K562 (cell line): Measurements from ENCODE around the gene STOM. TPM values are rescaled to one million over a fixed set of nuclear protein-coding genes. Genes with fewer than 3 reads are reported as not detected.

Experiments used
- ATAC-seq: fragments of 200-7000 bp; cut with Tn5 transposase; 3 replicates; pipeline ENCODE4 v1.9.1; 2020; ENCODE audit warnings: moderate library complexity
- BruUV-seq: library from RNA; stranded (reverse); fragments of 400-500 nt; replicated peaks from 2 replicates; lab custom pipeline; 2021; lab: Mats Ljungman, UMichigan
- CTCF ChIA-PET: fragments of 300-600 bp; formaldehyde crosslinking; extraction: SDS; loops from one replicate; lab custom pipeline; 2021; ENCODE audit warnings: low intra/inter-chr PET ratio; lab: Yijun Ruan, JAX
- POLR2A ChIA-PET: fragments of 300-600, 350-650 bp; sonication (Branson Sonifier 250); formaldehyde crosslinking; extraction: SDS; loops from one replicate; lab custom pipeline; 2021; ENCODE audit warnings: antibody characterized with exemption, inconsistent platforms; lab: Yijun Ruan, JAX
- DNase-seq, 4 experiments: peaks; one replicate each; pipeline versions ENCODE4 v3.0.0 to v3.0.0-alpha.2; 2011 to 2018; ENCODE audit warnings: low spot score in 3 of 4, mixed read lengths in 3 of 4; ENCODE audit errors: extremely low read depth in 1 of 4
- FAIRE-seq: peaks from 2 replicates; lab custom pipeline; 2011; peaks lifted over from hg19 to GRCh38; lab: Jason Lieb, UNC
- H2AFZ ChIP-seq: 2 replicates; pipeline ENCODE4 v1.6.0; 2011; ENCODE audit warnings: low read depth, low read length, control low read depth, inconsistent platforms
- H3K27ac ChIP-seq: fragments of 200-600 bp; 3 replicates; pipeline ENCODE4 v1.8.0; 2011; ENCODE audit warnings: low read depth, mild to moderate bottlenecking, control low read depth, inconsistent platforms, low read length, moderate library complexity, mixed read lengths; ENCODE audit errors: extremely low read depth
- H3K27me3 ChIP-seq, 2 experiments: fragments of 300-600 bp in 1 of 2; 2 replicates in 1 of 2; 3 replicates in 1 of 2; pipeline versions ENCODE4 v1.6.0 to v1.8.0; 2011; ENCODE audit warnings: inconsistent platforms in 2 of 2, low read length in 2 of 2, mild to moderate bottlenecking in 1 of 2, mixed read lengths in 1 of 2, moderate library complexity in 1 of 2; ENCODE audit not compliant: control insufficient read depth in 2 of 2, insufficient read depth in 2 of 2
- H3K36me3 ChIP-seq: fragments of 300-600 bp; 3 replicates; pipeline ENCODE4 v1.8.0; 2011; ENCODE audit warnings: mild to moderate bottlenecking, low read length, inconsistent platforms; ENCODE audit not compliant: control insufficient read depth, insufficient read depth
- H3K4me1 ChIP-seq, 2 experiments: fragments of 200-600 bp in 1 of 2; replicated peaks in 1 of 2; 2 replicates in 1 of 2; 3 replicates in 1 of 2; pipeline versions ENCODE4 v1.5.1 to v1.8.0; 2011; ENCODE audit warnings: inconsistent platforms in 2 of 2, low read length in 2 of 2, mild to moderate bottlenecking in 1 of 2, mixed read lengths in 1 of 2, moderate library complexity in 1 of 2; ENCODE audit not compliant: control insufficient read depth in 2 of 2, insufficient read depth in 2 of 2
- H3K4me2 ChIP-seq: 2 replicates; pipeline ENCODE4 v1.6.1; 2011; ENCODE audit warnings: low read length, control low read depth, inconsistent platforms, mixed read lengths; ENCODE audit not compliant: insufficient read depth
- H3K4me3 ChIP-seq: fragments of 200-600 bp; sonication (generic), shearing (Covaris generic); 2 replicates; pipeline ENCODE4 v1.5.1; 2016; ENCODE audit warnings: control low read depth, inconsistent platforms
- H3K79me2 ChIP-seq: fragments of 200-600 bp; 3 replicates; pipeline ENCODE4 v1.8.0; 2011; ENCODE audit warnings: low read length, inconsistent platforms; ENCODE audit not compliant: control insufficient read depth, insufficient read depth
- H3K9ac ChIP-seq, 2 experiments: 2 replicates each; pipeline versions ENCODE4 v1.6.0 to v1.6.1; 2011; ENCODE audit warnings: low read depth in 2 of 2, low read length in 2 of 2, control low read depth in 1 of 2, inconsistent platforms in 1 of 2, mild to moderate bottlenecking in 1 of 2, mixed read lengths in 1 of 2; ENCODE audit not compliant: insufficient read depth in 1 of 2
- H3K9me1 ChIP-seq: one replicate; pipeline ENCODE4 v1.6.0; 2011; ENCODE audit warnings: inconsistent platforms, mild to moderate bottlenecking, low read length, moderate library complexity; ENCODE audit not compliant: control insufficient read depth, insufficient read depth
- H3K9me3 ChIP-seq: replicated peaks from 2 replicates; pipeline ENCODE4 v1.5.1; 2011; ENCODE audit warnings: low read depth, low read length, inconsistent platforms; ENCODE audit not compliant: control insufficient read depth, insufficient read depth
- H4K20me1 ChIP-seq: replicated peaks from 2 replicates; pipeline ENCODE4 v1.6.1; 2011; ENCODE audit warnings: low read length, inconsistent platforms, mixed read lengths; ENCODE audit not compliant: control insufficient read depth, insufficient read depth
- ARNT ChIP-seq, 2 experiments: fragments of 450-650 bp; IDR thresholded peaks; 2 replicates each; pipeline ENCODE4 v1.6.1; 2016; ENCODE audit warnings: mild to moderate bottlenecking in 1 of 2
- ATF1 ChIP-seq, 2 experiments: fragments of 450-650 bp in 1 of 2; IDR thresholded peaks; 2 replicates each; pipeline ENCODE4 v1.6.1; 2016; ENCODE audit warnings: missing compliant biosample characterization in 1 of 2, missing genetic modification characterization in 1 of 2
- DNMT1 ChIP-seq: fragments of 450-650 bp; IDR thresholded peaks from 2 replicates; pipeline ENCODE4 v1.6.1; 2016; ENCODE audit warnings: antibody characterized with exemption, mild to moderate bottlenecking
- NR2F6 ChIP-seq: fragments of 450-650 bp; formaldehyde crosslinking; IDR thresholded peaks from 2 replicates; pipeline ENCODE4 v1.4.0; 2020; ENCODE audit warnings: mild to moderate bottlenecking
- SAFB2 ChIP-seq: fragments of 200-400 bp; formaldehyde crosslinking; IDR thresholded peaks from 2 replicates; pipeline ENCODE4 v1.6.1; 2018; ENCODE audit warnings: borderline replicate concordance, low read length, low read depth, moderate library complexity; ENCODE audit not compliant: severe bottlenecking
- SIRT6 ChIP-seq: IDR thresholded peaks from one replicate; pipeline ENCODE4 v1.6.1; 2012; ENCODE audit warnings: low read depth, mild to moderate bottlenecking, control low read depth, inconsistent platforms, low read length, moderate library complexity
- YY1 ChIP-seq, 3 experiments: IDR thresholded peaks; 2 replicates each; pipeline ENCODE4 v1.6.1; 2011; ENCODE audit warnings: low read length in 2 of 3, mild to moderate bottlenecking in 2 of 3, moderate library complexity in 2 of 3, borderline replicate concordance in 1 of 3, control low read depth in 1 of 3, low read depth in 1 of 3; ENCODE audit not compliant: insufficient read depth in 3 of 3, insufficient replicate concordance in 2 of 3, control insufficient read depth in 1 of 3, insufficient read length in 1 of 3; ENCODE audit errors: extremely low read depth in 1 of 3
- ZC3H4 ChIP-seq: sonication (generic); formaldehyde crosslinking; IDR thresholded peaks from 2 replicates; pipeline ENCODE4 v1.9.0; 2021; ENCODE audit warnings: missing genetic modification reagents, borderline replicate concordance
- ZFX ChIP-seq: sonication (generic); formaldehyde crosslinking; IDR thresholded peaks from 2 replicates; pipeline ENCODE4 v1.8.0; 2022; ENCODE audit warnings: mild to moderate bottlenecking, missing genetic modification reagents, moderate library complexity
- ZNF134 ChIP-seq: fragments of 250-450 bp; sonication (Bioruptor Pico); conservative IDR thresholded peaks from 2 replicates; pipeline ENCODE4 v1.4.0; 2020
- ZNF444 ChIP-seq: fragments of 250-450 bp; sonication (Bioruptor Pico); IDR thresholded peaks from 2 replicates; pipeline ENCODE4 v1.4.0; 2020; ENCODE audit warnings: mild to moderate bottlenecking, moderate library complexity
- ZNF644 ChIP-seq: fragments of 200-800 bp; sonication (Bioruptor generic); IDR thresholded peaks from 2 replicates; pipeline ENCODE4 v1.6.1; 2016; ENCODE audit warnings: low read depth, missing genetic modification characterization, missing compliant biosample characterization
- WGBS: fragments of 100-300 bp; shearing (Covaris generic); methylation state at CpG from one replicate; pipeline ENCODE4 v1.1.6; 2016; ENCODE audit warnings: low coverage, mixed read lengths; ENCODE audit not compliant: insufficient coverage; ENCODE audit errors: missing lambda C conversion rate; 5-methylcytosine and 5-hydroxymethylcytosine counted together
- in situ Hi-C: fragments of 300-500 bp; cut with MboI; formaldehyde crosslinking; loops from 4 replicates; pipeline ENCODE4 v1.15.0; 2018; ENCODE audit warnings: inconsistent platforms, mixed read lengths
- intact Hi-C: fragments of 100-400 bp; cut with micrococcal nuclease; formaldehyde crosslinking; loops from 2 replicates; pipeline ENCODE4 v1.14.2; 2022
- polyA plus RNA-seq, 8 experiments: library from polyadenylated mRNA; depleted of rRNA in 4 of 8; stranded (reverse) in 5 of 8; unstranded in 3 of 8; fragments of >200 nt; fragmentation: Nextera tagmentation in 2 of 8; fragmentation: Illumina TruSeq in 1 of 8; extraction: Ambion mirVana in 2 of 8; extraction: Trizol in 1 of 8; gene quantifications; 2 replicates each; pipeline versions ENCODE4 v1.2.1 to v1.2.3, GENCODE V29; 2011 to 2014; ENCODE audit warnings: inconsistent platforms in 1 of 8, missing spikeins in 1 of 8
- total RNA-seq, 7 experiments: library from RNA; depleted of rRNA in 6 of 7; stranded (reverse); fragments of >200 nt in 6 of 7; fragmentation: Illumina TruSeq in 2 of 7; extraction: Trizol in 2 of 7; gene quantifications; 2 replicates each; pipeline versions ENCODE4 v1.2.1 to v1.2.3, GENCODE V29; 2011 to 2021; ENCODE audit warnings: low replicate concordance in 1 of 7
- TF ChIP-seq, protein P1 (sequence below): fragments of 450-650 bp; formaldehyde crosslinking; IDR thresholded peaks from 2 replicates; pipeline ENCODE4 v1.4.0; 2022; ENCODE audit warnings: missing genetic modification characterization
- TF ChIP-seq, protein P2 (sequence below): conservative IDR thresholded peaks from 2 replicates; pipeline ENCODE4 v1.6.1; 2011; ENCODE audit warnings: low read depth, mild to moderate bottlenecking, low read length; ENCODE audit not compliant: control insufficient read depth
- TF ChIP-seq, protein P3 (sequence below): sonication (generic); formaldehyde crosslinking; IDR thresholded peaks from 2 replicates; pipeline ENCODE4 v1.8.1; 2022; ENCODE audit warnings: missing genetic modification reagents
- TF ChIP-seq, protein P4 (sequence below): fragments of 450-650 bp; formaldehyde crosslinking; IDR thresholded peaks from 2 replicates; pipeline ENCODE4 v1.4.0; 2022; ENCODE audit warnings: missing genetic modification characterization

The STOM gene
- total and polyA plus RNA-seq, 9 of the 15 experiments (the other 6 are each of a cell fraction or from before 2014, with no cell fraction given), result 23.2 to 140 (median 43.9) TPM

DNA sequence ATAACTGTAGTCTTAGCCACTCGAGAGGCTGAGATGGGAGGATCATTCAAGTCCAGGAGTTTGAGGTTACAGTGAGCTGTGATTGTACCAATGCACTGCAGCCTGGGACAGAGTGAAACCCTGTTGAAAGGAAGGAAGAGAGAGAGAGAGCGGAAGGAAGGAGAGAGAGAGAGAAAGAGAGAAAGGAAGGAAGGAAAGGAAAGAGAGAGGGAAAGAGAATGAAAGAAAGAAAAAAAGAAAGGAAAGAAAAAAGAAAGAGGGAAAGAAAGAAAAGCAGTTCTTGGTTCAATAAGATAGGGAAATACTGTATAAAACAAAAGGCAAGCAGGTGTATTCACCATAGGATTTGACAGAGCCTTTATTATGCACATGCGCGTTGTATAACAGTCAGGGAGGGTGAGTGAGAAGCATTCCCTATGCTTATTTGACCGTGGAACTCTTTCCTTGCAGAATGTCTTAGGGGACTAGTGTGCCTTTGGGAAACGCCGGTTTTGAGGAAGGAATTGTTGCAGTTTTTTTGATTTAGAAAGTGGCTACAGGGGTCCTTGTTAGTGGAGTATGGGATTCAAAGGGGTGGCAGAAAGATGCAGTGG is 60.1 kb downstream of the STOM start:
- Histone ChIP-seq H2AFZ (no peak overlapping the region), H3K4me1 (peaks cover 0 to 6% of the 10 kb centered on the region in 2 experiments; a peak in 1 of 5 replicates), H3K79me2 (no peaks in the 10 kb centered on the region), H3K27me3 (no peaks in the 10 kb centered on the region), H3K36me3 (no peaks in the 10 kb centered on the region; the same call in 2 of the 3 replicates), H3K9me3 (no peaks in the 10 kb centered on the region), H4K20me1 (no peaks in the 10 kb centered on the region), H3K9ac (no peak overlapping the region), H3K27ac (no peak overlapping the region), H3K4me2 (no peak overlapping the region), H3K9me1 (no peaks in the 10 kb centered on the region), H3K4me3 (no peak overlapping the region)
- ChIA-PET CTCF (no interaction called here), POLR2A (interaction anchor here (0.7 kb wide), 2 partner anchors 10 to 64 kb away, joined by 3 to 4 read pairs; no protein-coding TSS in a partner anchor)
- no TSS peak for BruUV-seq
- WGBS, result 37% methylated on average over 7 of the region's 7 CpGs
- DNase-seq (no peak), FAIRE-seq (no peak), ATAC-seq (no peak)
- intact Hi-C loops, result no loop called here
- in situ Hi-C loops, result no loop called here
- TF ChIP-seq NR2F6 (CRISPR knock-in tag) (no peak), ZC3H4 (CRISPR knock-in tag) (no peak), SAFB2 (no peak), ZNF134 (no peak), ZNF444 (CRISPR knock-in tag) (no peak), ATF1 (CRISPR knock-in tag; IDR thresholded peaks at IDR 0.05) (no peak), ATF1 (tag; IDR thresholded peaks at IDR 0.05) (no peak), YY1 (IDR thresholded peaks at IDR 0.05; ENCODE audit: borderline replicate concordance in 1 of 3, control insufficient read depth in 1 of 3, extremely low read depth in 1 of 3, insufficient read depth in 3 of 3, insufficient read length in 1 of 3, insufficient replicate concordance in 2 of 3, low read depth in 1 of 3, low read length in 2 of 3) (no peak), SIRT6 (no peak), DNMT1 (no peak), ARNT (IDR thresholded peaks at IDR 0.05) (no peak), ZFX (CRISPR knock-in tag) (no peak), ZNF644 (tag) (no peak)
- TF ChIP-seq, protein P1, sequence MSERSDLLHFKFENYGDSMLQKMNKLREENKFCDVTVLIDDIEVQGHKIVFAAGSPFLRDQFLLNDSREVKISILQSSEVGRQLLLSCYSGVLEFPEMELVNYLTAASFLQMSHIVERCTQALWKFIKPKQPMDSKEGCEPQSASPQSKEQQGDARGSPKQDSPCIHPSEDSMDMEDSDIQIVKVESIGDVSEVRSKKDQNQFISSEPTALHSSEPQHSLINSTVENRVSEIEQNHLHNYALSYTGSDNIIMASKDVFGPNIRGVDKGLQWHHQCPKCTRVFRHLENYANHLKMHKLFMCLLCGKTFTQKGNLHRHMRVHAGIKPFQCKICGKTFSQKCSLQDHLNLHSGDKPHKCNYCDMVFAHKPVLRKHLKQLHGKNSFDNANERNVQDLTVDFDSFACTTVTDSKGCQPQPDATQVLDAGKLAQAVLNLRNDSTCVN (CRISPR knock-in tag), result 0 out of 2 replicates have a peak, but pooled peaks have one; percentile 19
- TF ChIP-seq, protein P2, sequence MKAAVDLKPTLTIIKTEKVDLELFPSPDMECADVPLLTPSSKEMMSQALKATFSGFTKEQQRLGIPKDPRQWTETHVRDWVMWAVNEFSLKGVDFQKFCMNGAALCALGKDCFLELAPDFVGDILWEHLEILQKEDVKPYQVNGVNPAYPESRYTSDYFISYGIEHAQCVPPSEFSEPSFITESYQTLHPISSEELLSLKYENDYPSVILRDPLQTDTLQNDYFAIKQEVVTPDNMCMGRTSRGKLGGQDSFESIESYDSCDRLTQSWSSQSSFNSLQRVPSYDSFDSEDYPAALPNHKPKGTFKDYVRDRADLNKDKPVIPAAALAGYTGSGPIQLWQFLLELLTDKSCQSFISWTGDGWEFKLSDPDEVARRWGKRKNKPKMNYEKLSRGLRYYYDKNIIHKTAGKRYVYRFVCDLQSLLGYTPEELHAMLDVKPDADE, result no peak
- TF ChIP-seq, protein P3, sequence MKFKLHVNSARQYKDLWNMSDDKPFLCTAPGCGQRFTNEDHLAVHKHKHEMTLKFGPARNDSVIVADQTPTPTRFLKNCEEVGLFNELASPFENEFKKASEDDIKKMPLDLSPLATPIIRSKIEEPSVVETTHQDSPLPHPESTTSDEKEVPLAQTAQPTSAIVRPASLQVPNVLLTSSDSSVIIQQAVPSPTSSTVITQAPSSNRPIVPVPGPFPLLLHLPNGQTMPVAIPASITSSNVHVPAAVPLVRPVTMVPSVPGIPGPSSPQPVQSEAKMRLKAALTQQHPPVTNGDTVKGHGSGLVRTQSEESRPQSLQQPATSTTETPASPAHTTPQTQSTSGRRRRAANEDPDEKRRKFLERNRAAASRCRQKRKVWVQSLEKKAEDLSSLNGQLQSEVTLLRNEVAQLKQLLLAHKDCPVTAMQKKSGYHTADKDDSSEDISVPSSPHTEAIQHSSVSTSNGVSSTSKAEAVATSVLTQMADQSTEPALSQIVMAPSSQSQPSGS (CRISPR knock-in tag), result no peak
- TF ChIP-seq, protein P4, sequence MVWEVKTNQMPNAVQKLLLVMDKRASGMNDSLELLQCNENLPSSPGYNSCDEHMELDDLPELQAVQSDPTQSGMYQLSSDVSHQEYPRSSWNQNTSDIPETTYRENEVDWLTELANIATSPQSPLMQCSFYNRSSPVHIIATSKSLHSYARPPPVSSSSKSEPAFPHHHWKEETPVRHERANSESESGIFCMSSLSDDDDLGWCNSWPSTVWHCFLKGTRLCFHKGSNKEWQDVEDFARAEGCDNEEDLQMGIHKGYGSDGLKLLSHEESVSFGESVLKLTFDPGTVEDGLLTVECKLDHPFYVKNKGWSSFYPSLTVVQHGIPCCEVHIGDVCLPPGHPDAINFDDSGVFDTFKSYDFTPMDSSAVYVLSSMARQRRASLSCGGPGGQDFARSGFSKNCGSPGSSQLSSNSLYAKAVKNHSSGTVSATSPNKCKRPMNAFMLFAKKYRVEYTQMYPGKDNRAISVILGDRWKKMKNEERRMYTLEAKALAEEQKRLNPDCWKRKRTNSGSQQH, result 0 out of 2 replicates have a peak, but pooled peaks have one; percentile 38
